H1 (cell line): ENCODE measurements around the gene EHHADH. TPM values are rescaled to one million over a fixed set of nuclear protein-coding genes. Genes with fewer than 3 reads are reported as not detected.

Source experiments
- CTCF ChIA-PET: fragments of 300-600 bp; sonication (Branson Sonifier 250); formaldehyde crosslinking; loops from one replicate; lab custom pipeline; 2021; ENCODE audit not compliant: partially characterized antibody; lab: Charles Lee
- POLR2A ChIA-PET: fragments of 300-600 bp; sonication (Branson Sonifier 250); formaldehyde crosslinking; loops from one replicate; lab custom pipeline; 2021; ENCODE audit warnings: inconsistent platforms; ENCODE audit not compliant: partially characterized antibody; lab: Charles Lee
- DNase-seq, 2 experiments: peaks; one replicate each; pipeline versions ENCODE4 v3.0.0 to v3.0.0-alpha.2; 2010 to 2022; ENCODE audit warnings: low spot score in 2 of 2, low read depth in 1 of 2, mixed read lengths in 1 of 2
- FAIRE-seq: peaks from 2 replicates; lab custom pipeline; 2011; peaks lifted over from hg19 to GRCh38; lab: Jason Lieb, UNC
- H2AFZ ChIP-seq: 2 replicates; pipeline ENCODE4 v1.8.1; 2012; ENCODE audit warnings: low read length, inconsistent platforms
- H2AK5ac ChIP-seq: 2 replicates; pipeline ENCODE4 v1.6.1; 2013; ENCODE audit warnings: low read depth, low read length
- H2BK120ac ChIP-seq: replicated peaks from 2 replicates; pipeline ENCODE3; 2013; ENCODE audit warnings: low read depth, low read length, inconsistent platforms
- H2BK12ac ChIP-seq: 2 replicates; pipeline ENCODE4 v1.6.1; 2013; ENCODE audit warnings: low read depth, low read length
- H2BK15ac ChIP-seq: 2 replicates; pipeline ENCODE4 v1.6.1; 2013; ENCODE audit warnings: low read length
- H2BK20ac ChIP-seq: 2 replicates; pipeline ENCODE4 v1.6.1; 2013; ENCODE audit warnings: low read length
- H2BK5ac ChIP-seq: 2 replicates; pipeline ENCODE4 v1.6.1; 2013; ENCODE audit warnings: low read depth, low read length
- H3K14ac ChIP-seq: 2 replicates; pipeline ENCODE4 v1.6.1; 2013; ENCODE audit warnings: inconsistent platforms; ENCODE audit not compliant: insufficient read length
- H3K18ac ChIP-seq: 2 replicates; pipeline ENCODE4 v1.6.1; 2013; ENCODE audit warnings: low read length; ENCODE audit errors: extremely low read depth
- H3K23ac ChIP-seq: 2 replicates; pipeline ENCODE4 v1.6.1; 2013; ENCODE audit warnings: inconsistent platforms; ENCODE audit not compliant: insufficient read length
- H3K23me2 ChIP-seq: 2 replicates; pipeline ENCODE4 v1.6.1; 2013; ENCODE audit warnings: low read depth, low read length
- H3K27ac ChIP-seq: 2 replicates; pipeline ENCODE4 v1.6.1; 2011; ENCODE audit warnings: low read depth, low read length, inconsistent platforms
- H3K27me3 ChIP-seq, 4 experiments: replicated peaks in 1 of 4; 1 replicate in 1 of 4; 2 replicates in 3 of 4; pipeline versions ENCODE4 v1.6.1 to v1.8.1; 2011 to 2013; ENCODE audit warnings: low read length in 3 of 4, mild to moderate bottlenecking in 3 of 4, inconsistent platforms in 2 of 4, mixed read lengths in 2 of 4, moderate library complexity in 1 of 4; ENCODE audit not compliant: control insufficient read depth in 3 of 4, insufficient read depth in 3 of 4; ENCODE audit errors: extremely low read depth in 1 of 4
- H3K36me3 ChIP-seq, 4 experiments: 2 replicates each; pipeline versions ENCODE4 v1.6.1 to v1.8.1; 2011 to 2013; ENCODE audit warnings: mild to moderate bottlenecking in 4 of 4, low read length in 3 of 4, moderate library complexity in 2 of 4, control low read depth in 1 of 4, inconsistent platforms in 1 of 4; ENCODE audit not compliant: insufficient read depth in 4 of 4, control insufficient read depth in 2 of 4
- H3K4ac ChIP-seq: replicated peaks from 2 replicates; pipeline ENCODE3; 2013; ENCODE audit warnings: low read length, low read depth, mixed read lengths, inconsistent platforms; ENCODE audit not compliant: insufficient read length
- H3K4me1 ChIP-seq, 4 experiments: replicated peaks in 1 of 4; 1 replicate in 1 of 4; 2 replicates in 3 of 4; pipeline versions ENCODE4 v1.6.1 to v1.8.1; 2011 to 2013; ENCODE audit warnings: low read length in 3 of 4, inconsistent platforms in 2 of 4, mixed read lengths in 1 of 4; ENCODE audit not compliant: insufficient read depth in 4 of 4, control insufficient read depth in 3 of 4
- H3K4me2 ChIP-seq, 2 experiments: 2 replicates each; pipeline versions ENCODE4 v1.6.1 to v1.8.1; 2011 to 2013; ENCODE audit warnings: low read depth in 2 of 2, low read length in 2 of 2, control low read depth in 1 of 2, inconsistent platforms in 1 of 2, mild to moderate bottlenecking in 1 of 2; ENCODE audit not compliant: insufficient read depth in 1 of 2
- H3K4me3 ChIP-seq, 4 experiments: fragments of 200-600, 300-600 bp in 1 of 4; sonication (generic), shearing (Covaris generic), sonication (Bioruptor Twin) in 1 of 4; 2 replicates each; pipeline versions ENCODE4 v1.5.1 to v1.8.1; 2011 to 2016; ENCODE audit warnings: low read length in 4 of 4, low read depth in 3 of 4, control low read depth in 2 of 4, inconsistent platforms in 2 of 4, mild to moderate bottlenecking in 2 of 4, mixed read lengths in 1 of 4, moderate library complexity in 1 of 4; ENCODE audit not compliant: insufficient read depth in 2 of 4; ENCODE audit errors: extremely low read depth in 1 of 4
- H3K56ac ChIP-seq: replicated peaks from 2 replicates; pipeline ENCODE3; 2013; ENCODE audit warnings: low read depth, mild to moderate bottlenecking, mixed read lengths, low read length, inconsistent platforms; ENCODE audit not compliant: insufficient read length
- H3K79me1 ChIP-seq: 2 replicates; pipeline ENCODE4 v1.6.1; 2013; ENCODE audit warnings: low read depth, low read length, control low read depth
- H3K79me2 ChIP-seq, 2 experiments: 2 replicates each; pipeline versions ENCODE4 v1.6.1 to v1.8.1; 2012 to 2013; ENCODE audit warnings: low read length in 2 of 2, mild to moderate bottlenecking in 2 of 2, inconsistent platforms in 1 of 2; ENCODE audit not compliant: insufficient read depth in 2 of 2, control insufficient read depth in 1 of 2
- H3K9ac ChIP-seq, 4 experiments: replicated peaks in 1 of 4; 1 replicate in 1 of 4; 2 replicates in 3 of 4; pipeline versions ENCODE4 v1.6.1 to v1.8.1; 2011 to 2013; ENCODE audit warnings: low read depth in 3 of 4, low read length in 3 of 4, control low read depth in 2 of 4, mild to moderate bottlenecking in 2 of 4, moderate library complexity in 2 of 4, inconsistent platforms in 1 of 4; ENCODE audit errors: extremely low read depth in 1 of 4
- H3K9me3 ChIP-seq, 2 experiments: 2 replicates each; pipeline versions ENCODE4 v1.6.1 to v1.8.1; 2012 to 2013; ENCODE audit warnings: mild to moderate bottlenecking in 2 of 2, moderate library complexity in 2 of 2, control low read depth in 1 of 2, inconsistent platforms in 1 of 2, low read depth in 1 of 2, low read length in 1 of 2, mixed read lengths in 1 of 2; ENCODE audit not compliant: insufficient read depth in 2 of 2
- H4K20me1 ChIP-seq, 2 experiments: replicated peaks in 1 of 2; 2 replicates each; pipeline versions ENCODE3 to v1.8.1; 2011 to 2013; ENCODE audit warnings: inconsistent platforms in 2 of 2, low read length in 2 of 2, mild to moderate bottlenecking in 1 of 2; ENCODE audit not compliant: insufficient read depth in 2 of 2, control insufficient read depth in 1 of 2
- H4K5ac ChIP-seq: 2 replicates; pipeline ENCODE4 v1.6.1; 2013; ENCODE audit warnings: low read length, low read depth, mixed read lengths, inconsistent platforms; ENCODE audit not compliant: insufficient read length
- H4K8ac ChIP-seq: 2 replicates; pipeline ENCODE4 v1.8.0; 2013; ENCODE audit warnings: mild to moderate bottlenecking, moderate library complexity, low read length, inconsistent platforms; ENCODE audit not compliant: insufficient read depth; ENCODE audit errors: extremely low read depth
- H4K91ac ChIP-seq: replicated peaks from 2 replicates; pipeline ENCODE3; 2013; ENCODE audit warnings: low read length, mixed read lengths, inconsistent platforms; ENCODE audit not compliant: insufficient read length
- ASH2L ChIP-seq: fragments of 200-600, 300-600 bp; sonication (generic); IDR thresholded peaks from one replicate; pipeline ENCODE4 v1.7.1; 2017; ENCODE audit warnings: low read length
- CBX5 ChIP-seq: fragments of 300-800, 300-1000 bp; sonication (generic); IDR thresholded peaks from 2 replicates; pipeline ENCODE4 v1.7.1; 2016; ENCODE audit warnings: antibody characterized with exemption, low read length, low read depth
- CTCF ChIP-seq, 3 experiments: IDR thresholded peaks; 1 replicate in 2 of 3; 2 replicates in 1 of 3; pipeline versions ENCODE4 v1.5.1 to v1.6.1; 2011; ENCODE audit warnings: low read length in 3 of 3, mild to moderate bottlenecking in 3 of 3, inconsistent platforms in 2 of 3, low read depth in 1 of 3, moderate library complexity in 1 of 3; ENCODE audit not compliant: insufficient read depth in 1 of 3; ENCODE audit errors: control extremely low read depth in 1 of 3
- KDM1A ChIP-seq: fragments of 200-600, 300-600 bp; sonication (generic); IDR thresholded peaks from 2 replicates; pipeline ENCODE4 v1.7.1; 2016; ENCODE audit warnings: mild to moderate bottlenecking, low read length, borderline replicate concordance
- POLR2A ChIP-seq, 2 experiments: IDR thresholded peaks; 1 replicate in 1 of 2; 2 replicates in 1 of 2; pipeline ENCODE4 v1.6.1; 2011; ENCODE audit warnings: low read depth in 2 of 2, low read length in 2 of 2, mild to moderate bottlenecking in 2 of 2; ENCODE audit errors: control extremely low read depth in 1 of 2
- POU5F1 ChIP-seq: IDR thresholded peaks from 2 replicates; pipeline ENCODE4 v1.6.1; 2011; ENCODE audit warnings: low read depth, mild to moderate bottlenecking, low read length, moderate library complexity
- RFX5 ChIP-seq: IDR thresholded peaks from 2 replicates; pipeline ENCODE4 v1.6.1; 2011; ENCODE audit warnings: low read depth, low read length, improper control_type of control experiment, borderline replicate concordance
- SIN3A ChIP-seq, 2 experiments: IDR thresholded peaks in 1 of 2; conservative IDR thresholded peaks in 1 of 2; 2 replicates each; pipeline ENCODE4 v1.6.1; 2011 to 2012; ENCODE audit warnings: low read length in 2 of 2, improper control_type of control experiment in 1 of 2, low read depth in 1 of 2, mild to moderate bottlenecking in 1 of 2
- SIX5 ChIP-seq: IDR thresholded peaks from 2 replicates; pipeline ENCODE4 v1.6.1; 2011; ENCODE audit warnings: mild to moderate bottlenecking, low read depth, low read length
- SRF ChIP-seq: IDR thresholded peaks from 2 replicates; pipeline ENCODE4 v1.6.1; 2011; ENCODE audit warnings: mild to moderate bottlenecking, low read depth, low read length, moderate library complexity
- ZNF274 ChIP-seq: IDR thresholded peaks from 2 replicates; pipeline ENCODE4 v1.7.0; 2012; ENCODE audit warnings: low read length, borderline replicate concordance; ENCODE audit errors: extremely low read depth
- WGBS, 2 experiments: shearing (Covaris generic) in 1 of 2; methylation state at CpG; one replicate each; pipeline versions ENCODE4 v1.1.6 to v1.1.7; 2013 to 2015; ENCODE audit warnings: low lambda C conversion rate in 2 of 2, mixed read lengths in 2 of 2, inconsistent platforms in 1 of 2, low coverage in 1 of 2, missing lambda C conversion rate in 1 of 2; ENCODE audit not compliant: insufficient replicate concordance in 2 of 2, insufficient coverage in 1 of 2, insufficient read length in 1 of 2; ENCODE audit errors: extremely low coverage in 1 of 2, missing lambda C conversion rate in 1 of 2; 5-methylcytosine and 5-hydroxymethylcytosine counted together
- polyA plus RNA-seq, 7 experiments: library from polyadenylated mRNA; depleted of rRNA in 3 of 7; stranded (reverse) in 5 of 7; unstranded in 2 of 7; fragments of >200 nt in 5 of 7; fragments of 200-250 nt in 2 of 7; gene quantifications; 1 replicate in 5 of 7; 2 replicates in 1 of 7; 4 replicates in 1 of 7; pipeline versions ENCODE4 v1.2.1 to v1.2.3, GENCODE V29; 2011 to 2013; ENCODE audit warnings: missing spikeins in 2 of 7, mixed read lengths in 2 of 7
- total RNA-seq: library from RNA; stranded (reverse); fragmentation: NEBNext Ultra II Directional; extraction: Animal tissue kit (Norgen Biotek cat#: 25700); gene quantifications from 2 replicates; pipeline ENCODE4 v1.2.1, GENCODE V29; 2021

Gene EHHADH
- total and polyA plus RNA-seq, 2 of the 8 experiments (the other 6 are each of a cell fraction or from before 2014, with no cell fraction given), result 1.4 to 3.5 TPM

- H3K18ac ChIP-seq, result no peak overlapping the region
- H3K27me3 ChIP-seq, result no peaks in the 10 kb centered on the region
- H2BK12ac ChIP-seq, result no peak overlapping the region
- FAIRE-seq (no peak), DNase-seq (no peak)
- no peaks in the 10 kb centered on the region for H3K79me2 ChIP-seq
- H3K9ac ChIP-seq, result no peak overlapping the region
- ChIA-PET CTCF (interaction anchor here (0.6 kb wide), 1 partner anchor 10 kb away, joined by 4 read pairs; no protein-coding TSS in a partner anchor), POLR2A (no interaction called here)
- no peaks in the 10 kb centered on the region for H3K23me2 ChIP-seq
- WGBS, 2 experiments, result 100% methylated on average over 1 of the region's 1 CpG; no CpG with 5 or more reads in 1 of the 2 experiments
- no peak overlapping the region for H3K56ac ChIP-seq
- H4K5ac ChIP-seq, result no peak overlapping the region
- H3K4me3 ChIP-seq, result no peak overlapping the region
- H3K36me3 ChIP-seq, result no peaks in the 10 kb centered on the region
- H2AK5ac ChIP-seq, result no peak overlapping the region
- no peak overlapping the region for H2AFZ ChIP-seq
- H2BK20ac ChIP-seq, result no peak overlapping the region
- no peak overlapping the region for H2BK15ac ChIP-seq
- no peak overlapping the region for H3K4me2 ChIP-seq
- H4K8ac ChIP-seq, result no peak overlapping the region
- H2BK5ac ChIP-seq, result no peak overlapping the region
- no peaks in the 10 kb centered on the region for H3K4me1 ChIP-seq
- no peak overlapping the region for H3K4ac ChIP-seq
- H3K23ac ChIP-seq, result no peak overlapping the region
- H3K27ac ChIP-seq, result no peak overlapping the region
- H3K14ac ChIP-seq, result no peak overlapping the region
- H3K9me3 ChIP-seq, result no peaks in the 10 kb centered on the region
- peaks cover 0 to 3% of the 10 kb centered on the region in 2 experiments for H4K20me1 ChIP-seq
- H4K91ac ChIP-seq, result no peak overlapping the region
- no peak overlapping the region for H2BK120ac ChIP-seq
- no peaks in the 10 kb centered on the region for H3K79me1 ChIP-seq
- no peak for TF ChIP-seq CTCF (IDR thresholded peaks at IDR 0.05; ENCODE audit: control extremely low read depth in 1 of 3, insufficient read depth in 1 of 3, low read depth in 1 of 3, low read length in 3 of 3)
- no peak for TF ChIP-seq CBX5
- no peak for TF ChIP-seq KDM1A
- TF ChIP-seq ZNF274, result no peak
- no peak for TF ChIP-seq SIN3A (conservative IDR thresholded peaks at IDR 0.05 in 1 of 2, IDR thresholded peaks at IDR 0.05 in 1 of 2; ENCODE audit: low read depth in 1 of 2, low read length in 2 of 2)
- TF ChIP-seq RFX5, result no peak
- TF ChIP-seq ASH2L, result no peak
- TF ChIP-seq POLR2A (IDR thresholded peaks at IDR 0.05; ENCODE audit: control extremely low read depth in 1 of 2, low read depth in 2 of 2, low read length in 2 of 2), result no peak
- no peak for TF ChIP-seq POU5F1
- no peak for TF ChIP-seq SIX5
- TF ChIP-seq SRF, result no peak
Measured at GRCh38 chr3:185272033-185272432, 18.2 kb upstream of the EHHADH start.
